IPS-18a (cell line): Measurements from ENCODE around the gene MVD.

ENCODE experiments used
- H3K27ac ChIP-seq: one replicate; pipeline ENCODE4 v1.5.1; 2013; ENCODE audit warnings: low read length
- H3K27me3 ChIP-seq: one replicate; pipeline ENCODE4 v1.6.1; 2013; ENCODE audit warnings: mild to moderate bottlenecking, low read length; ENCODE audit not compliant: control insufficient read depth, insufficient read depth
- H3K36me3 ChIP-seq: one replicate; pipeline ENCODE4 v1.6.1; 2013; ENCODE audit warnings: low read depth, low read length; ENCODE audit not compliant: control insufficient read depth
- H3K4me1 ChIP-seq: one replicate; pipeline ENCODE4 v1.6.1; 2013; ENCODE audit warnings: low read depth, low read length; ENCODE audit not compliant: control insufficient read depth
- H3K4me3 ChIP-seq: one replicate; pipeline ENCODE4 v1.5.1; 2013; ENCODE audit warnings: low read length
- H3K9ac ChIP-seq: one replicate; pipeline ENCODE4 v1.6.1; 2013; ENCODE audit warnings: mild to moderate bottlenecking, low read length, moderate library complexity
- H3K9me3 ChIP-seq: one replicate; pipeline ENCODE4 v1.6.1; 2013; ENCODE audit warnings: low read depth, low read length; ENCODE audit not compliant: control insufficient read depth

Gene MVD

DNA sequence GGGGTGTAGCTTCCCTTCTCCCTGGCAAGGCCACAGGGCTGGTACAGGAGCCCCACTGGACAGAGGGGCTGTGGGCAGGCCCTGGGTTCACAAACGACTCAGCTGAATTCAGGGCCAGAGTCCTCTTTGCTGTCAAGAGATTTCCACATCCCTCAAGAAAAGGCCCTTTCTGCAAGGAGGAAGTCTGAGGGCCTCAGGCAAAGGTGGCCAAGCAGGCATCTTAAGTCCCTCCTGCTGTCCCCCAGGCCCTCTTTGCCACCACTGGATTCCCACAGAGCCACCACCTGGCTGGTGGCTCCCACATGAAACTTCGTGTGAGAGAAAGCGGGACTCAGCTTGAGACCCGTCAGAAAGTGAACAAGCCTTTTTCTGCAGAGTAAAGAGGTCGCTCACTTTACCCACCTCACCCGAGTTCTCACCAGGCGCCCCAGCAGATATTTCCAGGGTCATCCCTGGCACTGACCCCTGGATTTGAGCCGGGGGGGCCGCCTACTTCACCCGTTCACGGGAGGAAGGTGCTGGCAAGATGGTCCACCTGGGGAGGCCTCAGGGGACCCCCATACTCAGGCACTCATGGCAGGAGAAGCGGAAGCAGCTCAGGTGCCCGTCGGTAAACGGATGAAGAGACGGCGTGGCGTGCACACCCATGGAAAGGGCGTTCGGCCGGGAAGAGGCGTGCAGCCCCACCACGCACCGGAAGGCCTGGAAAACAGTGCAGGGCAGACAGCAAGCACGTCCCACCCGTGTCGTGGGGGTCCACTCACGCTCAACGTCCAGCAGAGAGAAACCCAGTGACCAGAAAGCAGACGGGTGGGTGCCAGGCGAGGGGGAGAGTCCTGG, 39.7 kb upstream of the MVD start:
- Histone ChIP-seq H3K9ac (no peak overlapping the region), H3K27me3 (no peaks in the 10 kb centered on the region), H3K27ac (no peak overlapping the region), H3K4me3 (no peak overlapping the region), H3K4me1 (no peaks in the 10 kb centered on the region), H3K36me3 (no peaks in the 10 kb centered on the region), H3K9me3 (no peaks in the 10 kb centered on the region)

DNA sequence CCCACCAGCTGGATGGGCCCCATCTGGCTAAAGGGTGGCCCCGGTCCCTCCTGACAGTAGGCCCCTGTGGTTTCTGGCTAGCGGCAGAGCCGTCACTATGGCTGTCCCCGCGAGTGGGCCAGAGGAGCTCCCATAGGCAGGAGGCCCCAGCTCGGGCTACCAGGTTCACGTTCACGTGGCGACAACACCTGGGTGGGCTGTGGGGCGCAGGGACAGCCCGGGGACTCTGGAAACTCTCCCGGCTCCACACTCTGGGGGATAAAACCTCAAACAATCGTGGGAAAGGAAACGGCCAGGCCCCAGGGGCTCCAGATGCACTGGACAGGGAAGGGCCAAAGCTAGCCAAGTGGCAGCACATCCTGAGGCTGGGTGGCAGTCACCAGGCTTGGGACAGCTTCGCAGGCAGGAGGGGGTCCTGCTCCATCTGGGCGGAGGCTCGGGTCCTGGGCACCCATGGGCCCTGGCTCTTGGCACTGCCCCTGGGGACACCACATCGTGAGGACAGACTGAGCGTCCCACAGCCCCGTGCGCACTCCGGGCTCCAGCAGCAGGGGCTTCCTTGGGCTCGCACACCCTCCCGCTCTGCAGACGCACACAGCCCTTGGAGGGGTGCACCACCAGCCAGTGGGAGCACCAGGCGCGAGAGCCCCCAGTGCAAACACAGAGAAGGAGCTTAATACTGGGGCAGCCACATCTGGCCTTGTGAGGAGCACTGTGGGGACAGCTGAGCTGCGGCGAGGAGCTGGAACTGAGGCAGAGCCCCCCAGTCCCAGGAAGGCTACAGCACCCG, 38.9 kb upstream of the MVD start:
- H3K9ac ChIP-seq = no peak overlapping the region
- H3K4me3 ChIP-seq = no peak overlapping the region
- H3K27ac ChIP-seq = no peak overlapping the region
- H3K36me3 ChIP-seq = no peaks in the 10 kb centered on the region
- no peaks in the 10 kb centered on the region for H3K9me3 ChIP-seq
- no peaks in the 10 kb centered on the region for H3K4me1 ChIP-seq
- H3K27me3 ChIP-seq = no peaks in the 10 kb centered on the region

DNA sequence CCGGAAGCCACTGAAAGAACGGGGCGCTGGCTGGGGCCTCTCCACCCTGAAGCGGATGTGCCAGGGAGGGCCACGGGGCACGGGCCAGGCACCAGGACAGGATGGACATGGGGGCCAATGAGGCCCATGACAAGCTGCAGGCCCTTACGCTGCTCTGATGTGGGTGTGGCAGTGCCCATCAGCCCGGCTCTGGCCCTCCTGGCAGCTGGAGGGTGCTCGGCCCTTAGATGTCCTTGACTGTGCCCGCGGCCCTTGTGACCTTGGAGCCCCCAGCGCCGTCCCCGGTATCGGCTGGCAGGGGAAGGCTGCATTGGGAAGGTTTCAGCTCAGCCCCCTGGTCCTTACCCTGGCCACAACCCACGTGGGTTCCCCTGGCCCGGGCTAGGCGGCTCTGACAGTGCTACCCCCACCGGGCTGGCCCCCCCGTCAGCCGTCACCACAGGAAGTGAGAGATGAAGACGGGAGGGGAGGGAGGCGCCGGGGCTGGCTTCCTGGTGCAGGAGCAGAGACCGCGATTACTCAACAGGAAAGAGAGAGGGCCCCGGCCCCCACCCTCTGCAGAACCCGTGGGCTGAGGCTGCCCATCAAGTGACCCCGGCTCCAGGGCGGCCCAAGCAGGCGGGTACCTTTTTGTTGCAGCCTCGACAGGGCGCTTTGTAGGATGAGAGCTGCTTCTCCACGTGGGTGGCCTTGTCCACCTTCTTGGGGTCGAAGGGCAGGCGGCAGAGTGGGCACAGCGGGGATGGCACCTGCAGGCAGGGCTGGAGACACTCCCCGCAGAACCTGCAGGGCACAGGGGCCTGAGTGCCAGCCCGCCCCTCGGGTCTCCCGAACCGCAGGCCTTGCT, 38.0 kb upstream of the MVD start:
- no peaks in the 10 kb centered on the region for H3K4me1 ChIP-seq
- no peak overlapping the region for H3K27ac ChIP-seq
- no peaks in the 10 kb centered on the region for H3K36me3 ChIP-seq
- no peak overlapping the region for H3K9ac ChIP-seq
- no peak overlapping the region for H3K4me3 ChIP-seq
- H3K9me3 ChIP-seq = no peaks in the 10 kb centered on the region
- no peaks in the 10 kb centered on the region for H3K27me3 ChIP-seq

DNA sequence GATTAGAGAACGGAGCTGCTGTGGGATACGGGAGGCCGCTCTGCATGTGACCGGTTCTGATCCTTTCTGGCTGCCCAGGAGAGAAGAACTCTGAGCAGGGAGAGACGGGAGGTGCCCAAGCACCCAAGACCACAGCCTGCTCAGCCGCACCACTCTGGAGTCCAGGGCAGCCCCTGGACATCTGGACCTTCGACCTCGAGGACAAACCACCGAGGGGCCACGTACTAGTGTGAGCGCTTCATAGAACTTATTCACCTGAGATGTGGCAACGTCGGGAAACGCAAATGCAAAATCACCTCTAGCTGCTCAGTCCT, 37.4 kb upstream of the MVD start:
- no peak overlapping the region for H3K9ac ChIP-seq
- no peaks in the 10 kb centered on the region for H3K36me3 ChIP-seq
- no peaks in the 10 kb centered on the region for H3K4me1 ChIP-seq
- H3K27ac ChIP-seq = no peak overlapping the region
- H3K27me3 ChIP-seq = no peaks in the 10 kb centered on the region
- H3K4me3 ChIP-seq = no peak overlapping the region
- H3K9me3 ChIP-seq = no peaks in the 10 kb centered on the region

DNA sequence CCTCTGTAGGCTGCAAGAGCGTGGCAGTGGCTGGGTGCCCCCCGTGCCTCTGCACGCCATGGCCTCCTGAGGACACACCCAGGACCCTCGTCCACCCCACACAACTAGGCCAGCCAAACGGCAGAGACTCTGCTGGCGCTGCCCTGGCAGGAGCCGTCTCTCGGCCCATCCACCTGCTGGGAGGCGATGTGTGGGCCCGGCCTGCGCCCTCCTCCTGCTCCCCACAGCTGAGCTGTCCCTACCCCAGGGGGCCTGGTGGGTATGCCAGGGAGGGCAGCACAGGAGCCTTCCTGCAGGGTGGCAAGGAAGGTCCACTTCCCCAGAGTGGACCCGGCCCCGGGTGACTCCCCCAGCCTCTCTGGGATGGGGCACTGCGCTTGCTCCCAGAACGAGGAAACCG, 36.3 kb upstream of the MVD start:
- Histone ChIP-seq H3K27me3 (no peaks in the 10 kb centered on the region), H3K9ac (no peak overlapping the region), H3K4me1 (no peaks in the 10 kb centered on the region), H3K27ac (no peak overlapping the region), H3K4me3 (no peak overlapping the region), H3K36me3 (no peaks in the 10 kb centered on the region), H3K9me3 (no peaks in the 10 kb centered on the region)

DNA sequence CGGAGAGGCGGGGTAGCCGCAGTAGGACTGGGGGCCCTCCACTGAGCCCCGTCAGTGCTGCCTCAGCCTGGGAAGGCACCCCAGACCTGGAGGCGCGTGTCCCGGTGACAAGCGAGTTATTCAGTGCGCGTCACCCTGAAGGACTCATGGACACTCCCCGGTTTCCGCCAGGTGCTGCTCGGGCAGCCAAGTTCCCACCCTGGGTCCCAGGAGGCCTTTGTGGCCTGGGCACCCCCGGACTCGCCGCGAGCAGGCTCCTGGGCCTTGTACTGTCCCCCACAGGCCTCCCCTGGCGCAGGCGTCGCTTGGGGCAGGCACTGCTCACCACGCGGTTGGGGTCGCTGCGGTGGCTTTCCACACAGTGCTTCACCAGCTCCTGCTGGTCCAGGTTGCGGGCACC, 35.8 kb upstream of the MVD start:
- Histone ChIP-seq H3K27me3 (no peaks in the 10 kb centered on the region), H3K36me3 (no peaks in the 10 kb centered on the region), H3K4me3 (no peak overlapping the region), H3K9me3 (no peaks in the 10 kb centered on the region), H3K4me1 (no peaks in the 10 kb centered on the region), H3K9ac (no peak overlapping the region), H3K27ac (no peak overlapping the region)

DNA sequence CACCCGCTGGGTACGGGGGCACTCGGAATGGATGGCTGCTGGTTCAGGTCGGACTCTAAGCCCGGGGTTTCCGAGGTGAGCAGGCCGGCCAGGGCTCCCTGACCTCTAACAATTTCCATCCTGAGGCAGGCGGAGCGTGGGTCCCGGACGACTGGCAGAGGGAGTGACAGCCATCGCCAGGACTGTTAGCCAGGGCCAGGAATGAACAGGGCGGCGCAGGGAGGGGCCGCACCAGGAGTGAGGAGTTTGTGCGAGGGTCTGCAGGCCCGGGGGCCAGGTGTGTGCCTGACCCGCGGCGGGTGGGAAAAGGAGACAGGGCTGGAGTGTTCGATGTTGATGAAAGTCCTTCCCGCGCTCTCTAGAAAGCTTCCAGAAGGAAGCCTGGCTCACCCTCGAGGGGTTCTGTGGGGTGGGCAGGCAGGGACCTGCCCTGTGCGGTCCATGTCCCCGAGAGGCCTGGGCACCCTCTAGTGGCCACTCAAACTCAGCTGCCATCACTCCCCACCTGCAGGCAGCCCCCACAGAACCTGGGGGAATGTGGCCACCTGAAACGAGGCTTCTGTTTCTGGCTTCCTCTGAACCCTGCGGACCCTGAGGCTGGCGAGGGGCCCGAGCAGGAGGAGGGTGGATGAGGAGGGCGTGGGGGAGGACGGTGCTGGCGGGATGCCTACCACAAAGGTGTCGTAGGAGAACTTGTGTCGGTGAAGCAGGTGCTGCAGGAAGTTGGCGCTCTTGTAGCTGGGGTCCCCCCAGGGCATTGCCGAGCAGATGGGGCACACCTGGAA, 35.1 kb upstream of the MVD start:
- Histone ChIP-seq H3K27ac (no peak overlapping the region), H3K36me3 (no peaks in the 10 kb centered on the region), H3K27me3 (no peaks in the 10 kb centered on the region), H3K4me3 (no peak overlapping the region), H3K9ac (no peak overlapping the region), H3K9me3 (no peaks in the 10 kb centered on the region), H3K4me1 (no peaks in the 10 kb centered on the region)

DNA sequence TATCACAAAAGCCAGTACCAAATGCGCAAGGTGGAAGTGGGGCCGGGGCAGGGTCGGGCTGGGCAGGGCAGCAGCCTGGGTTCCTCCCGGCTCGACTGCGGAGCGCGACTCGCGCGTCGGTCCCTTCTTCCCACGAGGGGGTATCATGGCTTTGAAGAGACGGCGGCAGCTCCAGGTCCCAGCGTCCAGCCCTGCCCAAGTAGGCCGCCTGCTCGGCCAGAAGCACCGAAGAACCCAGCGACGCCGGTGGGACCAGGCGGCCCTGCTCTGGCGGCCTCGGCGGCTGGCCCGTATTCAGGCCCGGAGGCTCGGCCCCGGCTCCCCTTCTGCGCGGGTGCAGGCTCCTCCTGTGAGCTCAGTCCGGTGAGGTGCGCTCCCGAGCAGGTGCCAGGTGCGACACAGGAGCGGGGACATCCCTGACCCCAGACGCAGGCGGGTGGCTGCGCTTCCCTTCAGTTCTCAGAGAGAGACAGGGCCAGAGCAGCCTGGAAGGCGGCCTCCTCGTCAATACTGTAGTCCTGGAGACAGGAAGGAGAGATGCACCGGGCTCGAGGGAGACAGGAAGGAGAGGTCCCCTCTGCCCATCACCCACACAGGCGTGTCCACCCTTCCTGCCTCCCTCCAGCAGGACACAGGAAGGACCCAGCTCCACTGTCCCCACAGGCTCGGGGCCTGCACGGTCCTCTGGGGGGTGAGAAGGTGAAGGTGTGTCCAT, 34.4 kb upstream of the MVD start:
- Histone ChIP-seq H3K4me1 (no peaks in the 10 kb centered on the region), H3K27me3 (no peaks in the 10 kb centered on the region), H3K9me3 (no peaks in the 10 kb centered on the region), H3K9ac (no peak overlapping the region), H3K4me3 (no peak overlapping the region), H3K36me3 (no peaks in the 10 kb centered on the region), H3K27ac (no peak overlapping the region)

DNA sequence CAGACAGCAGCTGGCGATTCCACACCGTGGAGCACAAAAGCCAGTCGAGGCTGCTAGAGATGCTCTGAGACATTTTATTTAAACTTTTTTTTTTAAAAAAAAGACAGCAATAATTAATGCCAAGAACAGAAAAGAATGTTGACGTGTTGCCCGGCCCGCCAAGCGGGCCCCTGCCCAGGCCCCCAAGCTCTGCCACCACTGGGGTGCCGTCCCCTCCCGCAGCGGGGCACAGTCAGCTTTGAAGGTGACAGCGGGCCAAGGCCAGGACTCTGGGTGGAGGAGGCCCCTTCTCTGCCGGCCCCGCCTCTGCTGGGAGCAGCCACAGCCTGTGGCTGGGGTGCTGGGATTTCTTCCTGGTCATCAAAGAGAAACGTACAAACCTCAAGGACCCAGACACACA, 33.5 kb upstream of the MVD start:
- Histone ChIP-seq H3K27ac (no peak overlapping the region), H3K4me3 (no peak overlapping the region), H3K9ac (no peak overlapping the region), H3K27me3 (no peaks in the 10 kb centered on the region), H3K36me3 (no peaks in the 10 kb centered on the region), H3K4me1 (no peaks in the 10 kb centered on the region), H3K9me3 (no peaks in the 10 kb centered on the region)

DNA sequence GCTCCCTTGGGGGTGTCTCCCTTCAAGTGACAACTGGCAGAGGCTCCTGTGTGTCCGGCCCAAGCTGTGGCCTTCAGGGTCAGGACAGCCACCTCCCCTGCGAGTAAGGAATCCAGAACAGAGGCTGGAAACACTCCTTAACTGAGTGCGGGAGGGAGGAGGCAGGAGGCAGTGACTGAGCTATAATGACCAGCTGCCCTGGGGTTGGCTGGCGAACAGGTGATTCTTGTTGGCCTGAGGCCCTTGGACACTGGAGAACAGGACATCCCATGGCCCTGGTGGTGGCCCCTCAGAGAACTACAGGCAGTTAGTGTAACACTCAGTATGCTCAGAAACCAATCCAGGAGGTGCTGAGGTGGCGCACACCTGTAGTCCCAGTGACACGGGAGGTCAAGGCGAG, 32.9 kb upstream of the MVD start:
- H3K27ac ChIP-seq = no peak overlapping the region
- H3K36me3 ChIP-seq = no peaks in the 10 kb centered on the region
- no peak overlapping the region for H3K9ac ChIP-seq
- no peaks in the 10 kb centered on the region for H3K4me1 ChIP-seq
- no peaks in the 10 kb centered on the region for H3K27me3 ChIP-seq
- no peak overlapping the region for H3K4me3 ChIP-seq
- H3K9me3 ChIP-seq = no peaks in the 10 kb centered on the region
